Measurements from ENCODE around the gene WNT3A.

GRCh38 chr1:228076796-228077430, 70.1 kb downstream of the WNT3A start:
- TF ChIP-seq CTCF (conservative IDR thresholded peaks at IDR 0.05) (no peak), ZFX (IDR thresholded peaks at IDR 0.05) (no peak)

Measured in C4-2B (cell line).